Measurements from ENCODE around the gene EPHB2. TPM values are rescaled to one million over a fixed set of nuclear protein-coding genes. Genes with fewer than 3 reads are reported as not detected.
A peak's percentile ranks its signal among the peaks of the same experiment; 100 is the strongest.
"Not testable (repeated sequence)": the region's sequence is repeated elsewhere in the genome, so short reads cannot be mapped to it uniquely, and the experiment has no call there.

Gene EPHB2
- total RNA-seq, 2 donors from 2014 or later = 34.0 to 50.7 TPM

DNA sequence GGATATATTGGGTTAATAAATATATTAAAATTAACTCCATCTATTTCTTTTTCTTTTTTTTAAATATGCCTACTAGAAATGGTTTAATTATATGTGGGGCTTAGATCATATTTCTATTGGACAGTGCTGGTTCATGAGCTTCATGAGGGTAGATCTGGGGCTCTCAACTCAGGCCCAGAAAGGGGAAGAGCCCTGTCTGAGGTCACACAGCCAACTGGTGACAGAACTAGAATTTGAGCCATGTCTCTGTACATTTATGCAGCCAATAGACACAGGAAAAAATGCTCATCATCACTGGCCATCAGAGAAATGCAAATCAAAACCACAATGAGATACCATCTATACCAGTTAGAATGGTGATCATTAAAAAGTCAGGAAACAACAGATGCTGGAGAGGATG is 5.1 kb upstream of the EPHB2 start:
- Mint-ChIP-seq H3K4me1 (peaks cover 21% of the 10 kb centered on the region), H3K9me3 (no peaks in the 10 kb centered on the region), H3K4me3 (no peak overlapping the region), H3K27me3 (ENCODE audit: insufficient read depth) (peaks cover 10% of the 10 kb centered on the region), H3K27ac (no peak overlapping the region), H3K36me3 (ENCODE audit: low read depth) (no peaks in the 10 kb centered on the region)
- DNase-seq = no peak
- no peaks in the 10 kb centered on the region for H3K27me3 ChIP-seq (ENCODE audit: control insufficient read depth, insufficient read depth, low read length, poor library complexity, severe bottlenecking)
- TF ChIP-seq, protein P1, sequence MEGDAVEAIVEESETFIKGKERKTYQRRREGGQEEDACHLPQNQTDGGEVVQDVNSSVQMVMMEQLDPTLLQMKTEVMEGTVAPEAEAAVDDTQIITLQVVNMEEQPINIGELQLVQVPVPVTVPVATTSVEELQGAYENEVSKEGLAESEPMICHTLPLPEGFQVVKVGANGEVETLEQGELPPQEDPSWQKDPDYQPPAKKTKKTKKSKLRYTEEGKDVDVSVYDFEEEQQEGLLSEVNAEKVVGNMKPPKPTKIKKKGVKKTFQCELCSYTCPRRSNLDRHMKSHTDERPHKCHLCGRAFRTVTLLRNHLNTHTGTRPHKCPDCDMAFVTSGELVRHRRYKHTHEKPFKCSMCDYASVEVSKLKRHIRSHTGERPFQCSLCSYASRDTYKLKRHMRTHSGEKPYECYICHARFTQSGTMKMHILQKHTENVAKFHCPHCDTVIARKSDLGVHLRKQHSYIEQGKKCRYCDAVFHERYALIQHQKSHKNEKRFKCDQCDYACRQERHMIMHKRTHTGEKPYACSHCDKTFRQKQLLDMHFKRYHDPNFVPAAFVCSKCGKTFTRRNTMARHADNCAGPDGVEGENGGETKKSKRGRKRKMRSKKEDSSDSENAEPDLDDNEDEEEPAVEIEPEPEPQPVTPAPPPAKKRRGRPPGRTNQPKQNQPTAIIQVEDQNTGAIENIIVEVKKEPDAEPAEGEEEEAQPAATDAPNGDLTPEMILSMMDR (conservative IDR thresholded peaks at IDR 0.05) = no peak
- H3K27ac ChIP-seq (ENCODE audit: low read depth, low read length) = no peak overlapping the region
- H3K4me3 ChIP-seq (ENCODE audit: low read length) = no peak overlapping the region
- no peaks in the 10 kb centered on the region for H3K36me3 ChIP-seq (ENCODE audit: control insufficient read depth, insufficient read depth, low read length)
- H3K9me3 ChIP-seq (ENCODE audit: control insufficient read depth, low read length) = no peaks in the 10 kb centered on the region
- no peaks in the 10 kb centered on the region for H3K4me1 ChIP-seq (ENCODE audit: control insufficient read depth, insufficient read depth, low read length)
- no peak overlapping the region for H3K9ac ChIP-seq (ENCODE audit: extremely low read depth, low read length, poor library complexity, severe bottlenecking)

GRCh38 chr1:22706100-22706499 is 4.5 kb upstream of the EPHB2 start:
- not testable (repeated sequence) for H3K4me3 ChIP-seq (ENCODE audit: low read length); H3K27me3 ChIP-seq (ENCODE audit: control insufficient read depth, insufficient read depth, low read length, poor library complexity, severe bottlenecking); H3K9ac ChIP-seq (ENCODE audit: extremely low read depth, low read length, poor library complexity, severe bottlenecking); H3K9me3 ChIP-seq (ENCODE audit: control insufficient read depth, low read length); H3K27ac Mint-ChIP-seq; H3K4me1 ChIP-seq (ENCODE audit: control insufficient read depth, insufficient read depth, low read length); DNase-seq; H3K36me3 ChIP-seq (ENCODE audit: control insufficient read depth, insufficient read depth, low read length); H3K36me3 Mint-ChIP-seq (ENCODE audit: low read depth); H3K27me3 Mint-ChIP-seq (ENCODE audit: insufficient read depth); H3K9me3 Mint-ChIP-seq; H3K4me3 Mint-ChIP-seq; H3K27ac ChIP-seq (ENCODE audit: low read depth, low read length)
- WGBS, 2 experiments (ENCODE audit: insufficient coverage in 1 of 2, insufficient read length in 1 of 2) = 95 to 100% methylated on average over 1 to 4 of the region's 4 CpGs
- peaks cover 21% of the 10 kb centered on the region for H3K4me1 Mint-ChIP-seq

DNA sequence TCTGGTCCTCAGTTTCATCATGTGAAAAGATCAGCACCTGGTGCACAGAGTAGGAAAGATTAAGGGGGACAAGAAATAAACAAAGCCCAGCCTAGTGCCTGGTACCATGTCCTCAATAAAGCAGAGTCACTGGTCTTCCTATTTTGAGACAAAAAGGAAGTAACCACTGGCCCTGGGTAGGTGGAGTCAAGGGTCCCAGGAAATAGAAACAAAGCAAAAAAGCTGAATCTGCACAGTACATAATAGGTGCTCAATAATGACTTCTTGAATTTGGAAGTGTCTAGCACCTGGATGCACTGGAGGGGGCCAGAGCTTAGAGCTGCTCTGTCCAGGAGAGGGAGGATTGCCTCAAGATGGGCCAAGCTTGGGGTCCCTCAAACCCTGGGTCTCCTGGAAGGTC is 1.9 kb upstream of the EPHB2 start:
- Mint-ChIP-seq H3K4me3 (no peak overlapping the region), H3K9me3 (no peaks in the 10 kb centered on the region), H3K4me1 (peaks cover 26% of the 10 kb centered on the region), H3K27ac (no peak overlapping the region), H3K27me3 (ENCODE audit: insufficient read depth) (peaks cover 30% of the 10 kb centered on the region), H3K36me3 (ENCODE audit: low read depth) (no peaks in the 10 kb centered on the region)
- DNase-seq = no peak
- TF ChIP-seq, protein P1 (conservative IDR thresholded peaks at IDR 0.05) = no peak
- H3K9ac ChIP-seq (ENCODE audit: extremely low read depth, low read length, poor library complexity, severe bottlenecking) = no peak overlapping the region
- peaks cover 20% of the 10 kb centered on the region for H3K27me3 ChIP-seq (ENCODE audit: control insufficient read depth, insufficient read depth, low read length, poor library complexity, severe bottlenecking)
- no peaks in the 10 kb centered on the region for H3K36me3 ChIP-seq (ENCODE audit: control insufficient read depth, insufficient read depth, low read length)
- no peak overlapping the region for H3K27ac ChIP-seq (ENCODE audit: low read depth, low read length)
- H3K4me1 ChIP-seq (ENCODE audit: control insufficient read depth, insufficient read depth, low read length) = no peaks in the 10 kb centered on the region
- H3K4me3 ChIP-seq (ENCODE audit: low read length) = no peak overlapping the region
- no peaks in the 10 kb centered on the region for H3K9me3 ChIP-seq (ENCODE audit: control insufficient read depth, low read length)

GRCh38 chr1:22709227-22709626 is 1.4 kb upstream of the EPHB2 start:
- Mint-ChIP-seq H3K4me3 (peak overlapping the region; percentile 54), H3K27me3 (ENCODE audit: insufficient read depth) (peaks cover 34% of the 10 kb centered on the region), H3K9me3 (no peaks in the 10 kb centered on the region), H3K27ac (no peak overlapping the region), H3K36me3 (ENCODE audit: low read depth) (no peaks in the 10 kb centered on the region), H3K4me1 (peaks cover 26% of the 10 kb centered on the region)
- Histone ChIP-seq H3K4me3 (ENCODE audit: low read length) (no peak overlapping the region), H3K36me3 (ENCODE audit: control insufficient read depth, insufficient read depth, low read length) (no peaks in the 10 kb centered on the region), H3K4me1 (ENCODE audit: control insufficient read depth, insufficient read depth, low read length) (no peaks in the 10 kb centered on the region), H3K27ac (ENCODE audit: low read depth, low read length) (no peak overlapping the region), H3K27me3 (ENCODE audit: control insufficient read depth, insufficient read depth, low read length, poor library complexity, severe bottlenecking) (peaks cover 20% of the 10 kb centered on the region), H3K9ac (ENCODE audit: extremely low read depth, low read length, poor library complexity, severe bottlenecking) (no peak overlapping the region), H3K9me3 (ENCODE audit: control insufficient read depth, low read length) (no peaks in the 10 kb centered on the region)
- TF ChIP-seq, protein P1 (conservative IDR thresholded peaks at IDR 0.05) = peak; percentile 71
- 87% methylated on average over 3 of the region's 3 CpGs; no CpG with 5 or more reads in 1 of the 2 experiments for WGBS, 2 experiments (ENCODE audit: insufficient coverage in 1 of 2, insufficient read length in 1 of 2)
- peak; percentile 79 for DNase-seq
